H1 (cell line): ENCODE measurements around the gene MICOS13. TPM values are rescaled to one million over a fixed set of nuclear protein-coding genes. Genes with fewer than 3 reads are reported as not detected.

Experiments
- ASH2L ChIP-seq: fragments of 200-600, 300-600 bp; sonication (generic); IDR thresholded peaks from one replicate; pipeline ENCODE4 v1.7.1; 2017; ENCODE audit warnings: low read length
- CHD2 ChIP-seq: IDR thresholded peaks from 2 replicates; pipeline ENCODE4 v1.6.1; 2012; ENCODE audit warnings: low read length, improper control_type of control experiment
- FOSL1 ChIP-seq: IDR thresholded peaks from 2 replicates; pipeline ENCODE4 v1.6.1; 2011; ENCODE audit warnings: mild to moderate bottlenecking, low read depth, low read length, moderate library complexity; ENCODE audit not compliant: insufficient read depth
- JUND ChIP-seq: IDR thresholded peaks from 2 replicates; pipeline ENCODE4 v1.6.1; 2011; ENCODE audit warnings: mild to moderate bottlenecking, improper control_type of control experiment, low read length
- KDM4A ChIP-seq: IDR thresholded peaks from one replicate; pipeline ENCODE4 v1.7.1; 2012; ENCODE audit warnings: low read depth, mild to moderate bottlenecking, moderate library complexity, low read length, inconsistent platforms; ENCODE audit not compliant: severe bottlenecking
- POLR2AphosphoS5 ChIP-seq: IDR thresholded peaks from 2 replicates; pipeline ENCODE4 v1.6.1; 2011; ENCODE audit warnings: low read depth, low read length
- POU5F1 ChIP-seq: IDR thresholded peaks from 2 replicates; pipeline ENCODE4 v1.6.1; 2011; ENCODE audit warnings: low read depth, mild to moderate bottlenecking, low read length, moderate library complexity
- RAD21 ChIP-seq, 2 experiments: IDR thresholded peaks in 1 of 2; conservative IDR thresholded peaks in 1 of 2; 2 replicates each; pipeline ENCODE4 v1.6.1; 2011; ENCODE audit warnings: low read depth in 2 of 2, low read length in 2 of 2, improper control_type of control experiment in 1 of 2, inconsistent platforms in 1 of 2, mild to moderate bottlenecking in 1 of 2, moderate library complexity in 1 of 2
- RBBP5 ChIP-seq: IDR thresholded peaks from 2 replicates; pipeline ENCODE4 v1.7.1; 2012; ENCODE audit warnings: low read depth, mild to moderate bottlenecking, inconsistent platforms, low read length, moderate library complexity, borderline replicate concordance
- SUZ12 ChIP-seq: fragments of 200-600 bp; sonication (generic); IDR thresholded peaks from 2 replicates; pipeline ENCODE4 v1.6.1; 2012; ENCODE audit warnings: mild to moderate bottlenecking, inconsistent platforms, low read length, moderate library complexity, mixed read lengths
- TAF1 ChIP-seq: IDR thresholded peaks from 2 replicates; pipeline ENCODE4 v1.6.1; 2011; ENCODE audit warnings: mild to moderate bottlenecking, low read depth, low read length
- polyA plus RNA-seq, 7 experiments: library from polyadenylated mRNA; depleted of rRNA in 3 of 7; stranded (reverse) in 5 of 7; unstranded in 2 of 7; fragments of >200 nt in 5 of 7; fragments of 200-250 nt in 2 of 7; gene quantifications; 1 replicate in 5 of 7; 2 replicates in 1 of 7; 4 replicates in 1 of 7; pipeline versions ENCODE4 v1.2.1 to v1.2.3, GENCODE V29; 2011 to 2013; ENCODE audit warnings: missing spikeins in 2 of 7, mixed read lengths in 2 of 7
- total RNA-seq: library from RNA; stranded (reverse); fragmentation: NEBNext Ultra II Directional; extraction: Animal tissue kit (Norgen Biotek cat#: 25700); gene quantifications from 2 replicates; pipeline ENCODE4 v1.2.1, GENCODE V29; 2021
- TF ChIP-seq, protein P1 (sequence below): IDR thresholded peaks from 2 replicates; pipeline ENCODE4 v1.6.1; 2011; ENCODE audit warnings: low read depth, mild to moderate bottlenecking, low read length; ENCODE audit not compliant: insufficient read depth
- TF ChIP-seq, protein P2 (sequence below): IDR thresholded peaks from 2 replicates; pipeline ENCODE4 v1.6.1; 2012; ENCODE audit warnings: inconsistent platforms

The MICOS13 gene
- total and polyA plus RNA-seq, 2 of the 8 experiments (the other 6 are each of a cell fraction or from before 2014, with no cell fraction given): 17.3 to 36.1 TPM

DNA sequence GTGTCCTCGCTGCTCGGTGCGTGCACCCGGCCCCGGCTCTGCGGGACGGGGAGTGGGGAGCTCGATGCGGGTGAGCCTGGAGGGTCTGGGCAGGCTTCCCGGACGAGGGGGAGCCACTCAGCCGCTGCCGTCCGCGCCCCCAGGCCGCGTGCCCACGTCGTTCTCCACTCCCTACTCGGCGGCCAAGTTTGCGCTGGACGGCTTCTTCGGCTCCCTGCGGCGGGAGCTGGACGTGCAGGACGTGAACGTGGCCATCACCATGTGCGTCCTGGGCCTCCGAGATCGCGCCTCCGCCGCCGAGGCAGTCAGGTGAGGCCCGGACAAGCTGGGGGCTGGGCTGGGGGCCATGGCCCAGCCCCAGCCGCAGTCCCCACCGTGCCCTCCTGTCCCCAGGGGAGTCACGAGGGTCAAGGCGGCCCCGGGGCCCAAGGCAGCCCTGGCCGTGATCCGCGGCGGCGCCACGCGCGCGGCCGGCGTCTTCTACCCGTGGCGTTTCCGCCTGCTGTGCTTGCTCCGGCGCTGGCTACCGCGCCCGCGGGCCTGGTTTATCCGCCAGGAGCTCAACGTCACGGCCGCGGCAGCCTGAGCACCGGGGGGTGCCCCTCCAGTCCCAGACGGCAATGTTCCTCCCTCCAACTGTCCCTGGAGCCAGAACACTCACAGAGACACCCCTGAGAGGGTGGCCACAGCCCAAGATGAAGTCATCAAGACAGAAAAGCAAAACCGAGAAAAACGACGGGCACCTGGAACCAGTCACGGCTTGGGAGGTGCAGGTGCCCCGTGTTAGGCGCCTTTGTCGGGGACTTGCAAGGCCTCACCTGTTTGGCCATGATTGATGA is 7.3 kb upstream of the MICOS13 start (continued):
- TF ChIP-seq RAD21 (IDR thresholded peaks at IDR 0.05 in 1 of 2, conservative IDR thresholded peaks at IDR 0.05 in 1 of 2; ENCODE audit: low read depth in 2 of 2, low read length in 2 of 2) (no peak), ASH2L (no peak), JUND (no peak), KDM4A (peak; percentile 28), CHD2 (no peak), POLR2AphosphoS5 (no peak), FOSL1 (no peak), POU5F1 (no peak), SUZ12 (no peak), TAF1 (no peak), RBBP5 (no peak)
- TF ChIP-seq, protein P1, sequence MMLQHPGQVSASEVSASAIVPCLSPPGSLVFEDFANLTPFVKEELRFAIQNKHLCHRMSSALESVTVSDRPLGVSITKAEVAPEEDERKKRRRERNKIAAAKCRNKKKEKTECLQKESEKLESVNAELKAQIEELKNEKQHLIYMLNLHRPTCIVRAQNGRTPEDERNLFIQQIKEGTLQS: no peak
- TF ChIP-seq, protein P2, sequence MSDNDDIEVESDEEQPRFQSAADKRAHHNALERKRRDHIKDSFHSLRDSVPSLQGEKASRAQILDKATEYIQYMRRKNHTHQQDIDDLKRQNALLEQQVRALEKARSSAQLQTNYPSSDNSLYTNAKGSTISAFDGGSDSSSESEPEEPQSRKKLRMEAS: 0 out of 2 replicates have a peak, but pooled peaks have one; percentile 28
